Cardiac muscle cell (in vitro differentiated cells and primary cell): ENCODE measurements around the gene EML6. TPM values are rescaled to one million over a fixed set of nuclear protein-coding genes. Genes with fewer than 3 reads are reported as not detected.
"Not testable (repeated sequence)": the region's sequence is repeated elsewhere in the genome, so short reads cannot be mapped to it uniquely, and the experiment has no call there.

ENCODE experiments used
- DNase-seq, 2 donors: peaks; one replicate each; pipeline versions ENCODE4 v3.0.0 to v3.0.0-alpha.2; 2010 to 2017; ENCODE audit warnings: low read depth in 1 of 2, low spot score in 1 of 2
- H3K27ac ChIP-seq: fragments of 200-600 bp; sonication (generic); 2 replicates; pipeline ENCODE4 v1.5.1; 2016
- H3K27me3 ChIP-seq: fragments of 200-600 bp; sonication (generic); 2 replicates; pipeline ENCODE4 v1.6.0; 2016; ENCODE audit warnings: control low read depth
- H3K36me3 ChIP-seq: fragments of 200-600 bp; sonication (generic); 2 replicates; pipeline ENCODE4 v1.5.1; 2016; ENCODE audit warnings: control low read depth
- H3K4me1 ChIP-seq: fragments of 200-600 bp; sonication (generic); 2 replicates; pipeline ENCODE4 v1.8.1; 2017; ENCODE audit warnings: low read depth, mild to moderate bottlenecking, mixed run types
- H3K4me3 ChIP-seq: fragments of 200-600 bp; sonication (generic); 2 replicates; pipeline ENCODE4 v1.5.1; 2016; ENCODE audit warnings: mild to moderate bottlenecking
- H3K9me3 ChIP-seq: fragments of 200-600 bp; sonication (generic); 2 replicates; pipeline ENCODE4 v1.5.1; 2017; ENCODE audit warnings: low read depth, mild to moderate bottlenecking, control low read depth
- polyA plus RNA-seq: library from polyadenylated mRNA; unstranded; fragments of >200 nt; fragmentation: Nextera tagmentation; extraction: Ambion mirVana; gene quantifications from 2 replicates; pipeline ENCODE4 v1.2.1, GENCODE V29; 2016
- total RNA-seq: library from RNA; depleted of rRNA; stranded (reverse); fragments of >200 nt; gene quantifications from 2 replicates; pipeline ENCODE4 v1.2.3, GENCODE V29; 2016
- TF ChIP-seq, protein P1 (sequence below): IDR thresholded peaks from 2 replicates; pipeline ENCODE4 v1.5.1; 2012; ENCODE audit warnings: low read depth, mild to moderate bottlenecking, low read length

EML6 gene
- total and polyA plus RNA-seq, 2 experiments from 2014 or later, result 0.89 to 1.3 TPM

DNA sequence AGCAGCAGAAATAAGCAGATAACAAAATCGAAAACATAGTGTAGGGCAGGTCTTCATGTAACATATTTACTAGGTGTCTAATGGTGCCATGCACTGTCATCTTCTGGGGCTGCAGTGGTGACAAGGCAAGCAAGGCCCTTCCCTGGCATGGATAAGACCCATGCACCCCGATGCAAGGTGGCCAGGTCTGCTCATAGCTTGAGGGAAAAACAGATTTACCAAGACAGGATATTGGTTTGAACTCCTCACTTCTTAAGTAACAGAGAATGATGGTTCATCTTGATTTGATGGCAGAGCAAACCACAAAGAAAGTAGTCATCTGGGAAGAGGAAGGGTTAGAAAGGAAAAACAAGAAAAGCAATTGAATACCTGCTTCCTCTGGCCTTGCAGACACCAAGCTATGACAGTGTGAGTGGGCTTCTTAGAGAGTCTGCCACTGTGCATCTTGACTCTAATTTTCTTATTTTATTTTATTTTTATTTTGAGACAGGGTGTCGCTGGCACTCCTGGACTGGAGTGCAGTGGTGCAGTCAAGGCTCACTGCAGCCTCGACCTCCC, 35.8 kb upstream of the EML6 start:
- Histone ChIP-seq H3K9me3 (no peaks in the 10 kb centered on the region), H3K27me3 (no peaks in the 10 kb centered on the region), H3K36me3 (no peaks in the 10 kb centered on the region), H3K27ac (no peak overlapping the region), H3K4me1 (no peaks in the 10 kb centered on the region), H3K4me3 (no peak overlapping the region)
- TF ChIP-seq, protein P1, sequence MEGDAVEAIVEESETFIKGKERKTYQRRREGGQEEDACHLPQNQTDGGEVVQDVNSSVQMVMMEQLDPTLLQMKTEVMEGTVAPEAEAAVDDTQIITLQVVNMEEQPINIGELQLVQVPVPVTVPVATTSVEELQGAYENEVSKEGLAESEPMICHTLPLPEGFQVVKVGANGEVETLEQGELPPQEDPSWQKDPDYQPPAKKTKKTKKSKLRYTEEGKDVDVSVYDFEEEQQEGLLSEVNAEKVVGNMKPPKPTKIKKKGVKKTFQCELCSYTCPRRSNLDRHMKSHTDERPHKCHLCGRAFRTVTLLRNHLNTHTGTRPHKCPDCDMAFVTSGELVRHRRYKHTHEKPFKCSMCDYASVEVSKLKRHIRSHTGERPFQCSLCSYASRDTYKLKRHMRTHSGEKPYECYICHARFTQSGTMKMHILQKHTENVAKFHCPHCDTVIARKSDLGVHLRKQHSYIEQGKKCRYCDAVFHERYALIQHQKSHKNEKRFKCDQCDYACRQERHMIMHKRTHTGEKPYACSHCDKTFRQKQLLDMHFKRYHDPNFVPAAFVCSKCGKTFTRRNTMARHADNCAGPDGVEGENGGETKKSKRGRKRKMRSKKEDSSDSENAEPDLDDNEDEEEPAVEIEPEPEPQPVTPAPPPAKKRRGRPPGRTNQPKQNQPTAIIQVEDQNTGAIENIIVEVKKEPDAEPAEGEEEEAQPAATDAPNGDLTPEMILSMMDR, result no peak
- no peak for DNase-seq

DNA sequence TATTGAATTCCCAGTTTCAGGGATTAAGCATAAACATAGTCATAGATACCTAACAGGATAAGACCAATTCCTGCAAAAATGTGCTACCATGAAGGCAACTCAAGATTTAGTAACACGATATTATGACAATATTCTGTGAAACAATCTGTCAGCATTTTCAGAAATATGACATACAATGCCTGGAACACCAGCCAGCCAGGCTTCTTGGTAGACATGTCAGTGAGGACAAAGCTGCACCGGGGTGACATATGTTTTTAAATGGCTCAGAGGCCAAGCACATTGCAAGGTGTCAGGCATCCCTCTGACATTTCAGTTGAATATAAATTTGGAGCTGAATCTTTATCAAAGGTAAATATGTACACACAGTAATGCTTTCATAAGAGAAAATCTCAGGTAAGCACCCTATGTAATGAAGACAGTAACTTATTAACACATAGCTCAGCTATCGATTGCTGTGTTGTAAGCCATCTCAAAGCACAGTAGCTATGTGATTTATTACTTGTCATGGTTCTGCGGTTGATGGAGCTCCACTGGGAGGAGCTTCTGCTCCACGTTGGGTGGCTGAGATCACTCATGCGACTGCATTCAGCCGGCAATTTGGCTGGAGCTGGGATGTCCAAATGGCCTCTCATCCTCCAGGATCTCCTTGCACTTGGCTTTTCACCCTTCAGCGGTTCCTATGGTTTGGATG, 31.9 kb upstream of the EML6 start:
- Histone ChIP-seq H3K4me1 (no peaks in the 10 kb centered on the region), H3K36me3 (no peaks in the 10 kb centered on the region), H3K27ac (no peak overlapping the region), H3K9me3 (no peaks in the 10 kb centered on the region), H3K4me3 (no peak overlapping the region), H3K27me3 (no peaks in the 10 kb centered on the region)
- TF ChIP-seq, protein P1, result no peak
- no peak for DNase-seq

DNA sequence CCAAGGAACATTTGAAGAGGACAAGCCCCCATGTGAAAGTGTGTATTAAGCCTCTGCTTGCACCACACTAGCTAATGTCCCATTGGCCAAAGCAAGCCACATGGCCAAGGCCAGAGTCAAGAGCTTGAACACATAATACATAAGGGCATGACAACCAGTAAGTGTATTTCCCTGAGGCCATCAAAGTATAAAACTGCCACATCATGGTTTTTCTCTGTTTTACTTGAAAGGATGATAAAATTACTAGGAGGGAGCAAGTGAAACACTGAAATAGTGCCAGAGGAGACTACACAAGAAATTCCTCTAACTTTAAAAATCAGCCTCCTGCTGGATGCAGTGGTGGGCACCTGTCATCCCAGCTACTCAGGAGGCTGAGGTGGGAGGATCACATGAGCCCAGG, 30.9 kb upstream of the EML6 start:
- Histone ChIP-seq H3K27me3 (no peaks in the 10 kb centered on the region), H3K9me3 (no peaks in the 10 kb centered on the region), H3K27ac (no peak overlapping the region), H3K4me3 (no peak overlapping the region), H3K4me1 (no peaks in the 10 kb centered on the region), H3K36me3 (no peaks in the 10 kb centered on the region)
- no peak for DNase-seq
- TF ChIP-seq, protein P1, result no peak

DNA sequence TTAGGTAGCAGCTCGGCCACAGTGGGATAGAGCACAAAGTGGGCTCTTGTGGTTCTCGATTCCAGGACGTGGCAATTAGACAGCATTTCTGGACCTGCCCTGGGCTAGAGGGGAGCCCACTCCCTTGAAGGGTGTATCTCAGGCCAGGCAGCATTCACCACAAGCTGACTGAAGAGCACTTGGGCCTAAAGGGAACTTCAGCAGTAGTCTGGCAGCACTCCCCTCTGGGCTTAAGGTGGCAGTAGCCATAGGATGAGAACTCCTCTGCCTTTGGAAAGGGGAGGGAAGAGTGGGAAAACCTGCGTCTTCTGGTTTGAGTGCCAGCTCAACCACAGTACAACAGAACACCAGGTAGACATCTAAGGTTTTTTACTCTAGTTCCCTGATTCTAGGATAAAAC, 28.1 kb upstream of the EML6 start:
- H3K27me3 ChIP-seq, result no peaks in the 10 kb centered on the region
- H3K27ac ChIP-seq, result no peak overlapping the region
- H3K4me1 ChIP-seq, result no peaks in the 10 kb centered on the region
- no peaks in the 10 kb centered on the region for H3K9me3 ChIP-seq
- no peak overlapping the region for H3K4me3 ChIP-seq
- no peaks in the 10 kb centered on the region for H3K36me3 ChIP-seq
- TF ChIP-seq, protein P1, result no peak
- no peak for DNase-seq

DNA sequence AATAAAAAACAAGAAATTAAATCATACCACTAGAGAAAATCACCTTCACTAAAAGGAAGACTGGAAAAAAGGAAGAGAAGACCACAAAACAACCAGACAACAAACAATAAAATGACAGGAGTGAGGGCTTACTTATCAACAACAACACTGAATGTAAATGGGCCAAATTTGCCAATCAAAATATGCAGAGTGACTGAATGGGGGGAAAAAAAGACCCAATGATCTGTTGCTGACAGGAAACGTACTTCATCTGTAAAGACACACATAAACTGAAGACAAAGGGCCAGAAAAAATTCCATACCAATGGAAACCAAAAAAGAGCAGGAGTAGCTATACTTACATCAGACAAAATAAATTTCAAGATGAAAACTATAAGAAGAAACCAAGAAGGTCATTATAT, 25.5 kb upstream of the EML6 start:
- no peak for DNase-seq
- H3K27ac ChIP-seq, result no peak overlapping the region
- no peaks in the 10 kb centered on the region for H3K9me3 ChIP-seq
- no peaks in the 10 kb centered on the region for H3K4me1 ChIP-seq
- no peaks in the 10 kb centered on the region for H3K36me3 ChIP-seq
- TF ChIP-seq, protein P1, result no peak
- no peak overlapping the region for H3K4me3 ChIP-seq
- no peaks in the 10 kb centered on the region for H3K27me3 ChIP-seq

DNA sequence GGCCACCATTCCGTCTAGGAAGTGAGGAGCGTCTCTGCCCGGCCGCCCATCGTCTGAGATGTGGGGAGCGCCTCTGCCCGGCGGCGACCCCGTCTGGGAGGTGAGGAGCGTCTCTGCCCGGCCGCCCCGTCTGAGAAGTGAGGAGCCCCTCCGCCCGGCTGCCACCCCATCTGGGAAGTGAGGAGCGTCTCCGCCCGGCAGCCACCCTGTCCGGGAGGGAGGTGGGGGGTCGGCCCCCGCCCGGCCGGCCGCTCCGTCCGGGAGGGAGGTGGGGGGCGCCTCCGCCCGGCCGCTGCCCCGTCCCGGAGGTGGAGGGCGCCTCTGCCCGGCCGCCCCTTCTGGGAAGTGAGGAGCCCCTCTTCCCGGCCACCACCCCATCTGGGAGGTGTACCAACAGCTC, 24.5 kb upstream of the EML6 start:
- not testable (repeated sequence) for H3K27ac ChIP-seq, H3K9me3 ChIP-seq, H3K36me3 ChIP-seq, H3K4me1 ChIP-seq, H3K4me3 ChIP-seq, DNase-seq, H3K27me3 ChIP-seq
